ENCODE data around the gene MACROD2.

MACROD2 gene

GRCh38 chr20:14126856-14127255 lies 131.5 kb downstream of the MACROD2 start:
- H3K4me3 ChIP-seq (ENCODE audit: low read depth, low read length): no peak overlapping the region
- no peak for TF ChIP-seq CTCF (IDR thresholded peaks at IDR 0.05; ENCODE audit: borderline replicate concordance, insufficient read depth, low read depth, low read length)

- no peak overlapping the region for H3K4me3 ChIP-seq (ENCODE audit: low read depth, low read length)
- no peak for TF ChIP-seq CTCF (IDR thresholded peaks at IDR 0.05; ENCODE audit: borderline replicate concordance, insufficient read depth, low read depth, low read length)
Measured at GRCh38 chr20:14127514-14128223, 132.4 kb downstream of the MACROD2 start.

- H3K4me3 ChIP-seq (ENCODE audit: low read depth, low read length): no peak overlapping the region
- no peak for TF ChIP-seq CTCF (IDR thresholded peaks at IDR 0.05; ENCODE audit: borderline replicate concordance, insufficient read depth, low read depth, low read length)
Measured at GRCh38 chr20:14134004-14134403, 138.7 kb downstream of the MACROD2 start.

DNA sequence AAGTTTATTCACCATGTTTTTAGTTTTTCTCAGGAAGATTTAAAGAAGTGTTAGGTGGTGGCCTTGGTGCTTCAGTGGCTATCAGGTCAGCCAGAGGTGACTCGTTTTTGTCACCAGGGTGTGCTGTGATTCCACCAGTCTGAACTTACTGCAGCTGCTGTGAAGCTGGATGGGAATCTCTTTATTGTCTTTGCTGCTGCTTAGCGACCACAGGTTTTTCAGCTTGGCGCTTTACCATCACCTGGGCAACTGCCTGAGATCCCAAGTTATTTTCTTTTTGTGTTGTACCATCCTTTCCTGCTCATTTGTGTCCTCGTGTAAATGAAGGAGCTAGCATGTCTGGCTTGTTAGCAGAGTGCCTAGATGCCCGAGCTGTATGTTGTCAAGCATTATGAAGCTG lies 146.9 kb downstream of the MACROD2 start:
- TF ChIP-seq CTCF (IDR thresholded peaks at IDR 0.05; ENCODE audit: borderline replicate concordance, insufficient read depth, low read depth, low read length): peak; percentile 34; the same call in 1 of the 2 replicates
- no peak overlapping the region for H3K4me3 ChIP-seq (ENCODE audit: low read depth, low read length)

DNA sequence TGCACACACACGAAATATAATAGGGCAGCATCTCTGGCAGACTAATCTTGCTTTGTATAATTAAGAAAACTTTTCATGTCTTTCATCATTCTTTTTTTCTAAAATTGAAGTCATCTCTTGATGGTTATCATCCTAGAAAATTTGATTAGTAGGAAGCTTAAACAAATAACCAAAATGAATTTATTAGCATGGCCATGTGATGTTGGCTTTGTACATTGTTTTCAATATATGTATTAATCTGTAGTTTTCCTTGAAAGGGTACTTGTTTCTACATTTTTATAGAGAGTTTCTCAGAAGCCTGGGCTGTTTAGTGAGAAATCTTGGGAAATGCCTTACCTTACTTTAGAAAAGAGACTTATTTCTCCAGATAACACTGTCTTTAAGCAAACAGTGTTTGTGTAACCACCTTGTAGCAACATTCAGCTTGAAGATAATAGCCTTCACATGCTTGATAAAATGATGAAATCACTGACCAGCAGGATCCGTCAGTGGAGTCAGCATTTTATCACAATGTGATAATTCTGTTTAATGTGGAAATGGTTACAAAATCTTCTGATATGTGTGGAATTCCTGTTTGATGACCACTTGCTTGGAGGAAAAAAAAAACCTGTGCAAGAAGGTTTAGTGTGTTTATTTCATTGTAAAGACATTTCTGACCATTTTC lies 147.8 kb downstream of the MACROD2 start:
- H3K4me3 ChIP-seq (ENCODE audit: low read depth, low read length): no peak overlapping the region
- TF ChIP-seq CTCF (IDR thresholded peaks at IDR 0.05; ENCODE audit: borderline replicate concordance, insufficient read depth, low read depth, low read length): no peak

GRCh38 chr20:14148042-14148441 lies 152.7 kb downstream of the MACROD2 start:
- no peak for TF ChIP-seq CTCF (IDR thresholded peaks at IDR 0.05; ENCODE audit: borderline replicate concordance, insufficient read depth, low read depth, low read length)
- no peak overlapping the region for H3K4me3 ChIP-seq (ENCODE audit: low read depth, low read length)

- H3K4me3 ChIP-seq (ENCODE audit: low read depth, low read length): no peak overlapping the region
- no peak for TF ChIP-seq CTCF (IDR thresholded peaks at IDR 0.05; ENCODE audit: borderline replicate concordance, insufficient read depth, low read depth, low read length)
Measured at GRCh38 chr20:14155361-14155760, 160.0 kb downstream of the MACROD2 start.

Data from GM12875 (cell line).